CD4-positive, alpha-beta T cell treated with Interleukin-6 at 100 ng/mL for 8 hours (primary cell): ENCODE measurements around the gene FGF19.

Experiments used
- DNase-seq: peaks from one replicate; pipeline ENCODE4 v3.0.0-alpha.2; 2020; ENCODE audit warnings: mixed read lengths, low spot score

The FGF19 gene

GRCh38 chr11:69703768-69704507, at the start of gene FGF19:
FGF19 (minus strand) TSS chr11:69704022; CDS start chr11:69703876, 146 bp downstream.
- no peak for DNase-seq

GRCh38 chr11:69752890-69753289, 49.1 kb upstream of the FGF19 start:
- DNase-seq = no peak

- no peak for DNase-seq
These were observed 47.2 kb upstream of the FGF19 start for GRCh38 chr11:69750875-69751597.

- DNase-seq = no peak
These were observed 46.5 kb upstream of the FGF19 start for GRCh38 chr11:69750108-69750850.

- no peak for DNase-seq
These were observed 44.8 kb upstream of the FGF19 start for GRCh38 chr11:69748637-69749036.

GRCh38 chr11:69746752-69747742, 43.2 kb upstream of the FGF19 start:
- DNase-seq = no peak

- no peak for DNase-seq
These were observed 42.3 kb upstream of the FGF19 start for GRCh38 chr11:69746140-69746539.

- no peak for DNase-seq
These were observed 41.4 kb upstream of the FGF19 start for GRCh38 chr11:69745201-69745600.

GRCh38 chr11:69744435-69744834, 40.6 kb upstream of the FGF19 start:
- DNase-seq = no peak

GRCh38 chr11:69734841-69735240, 31.0 kb upstream of the FGF19 start:
- no peak for DNase-seq

- DNase-seq = no peak
These were observed 30.5 kb upstream of the FGF19 start for GRCh38 chr11:69734367-69734766.

- DNase-seq = no peak
These were observed 29.1 kb upstream of the FGF19 start for GRCh38 chr11:69732910-69733309.

GRCh38 chr11:69731110-69731509, 27.3 kb upstream of the FGF19 start:
- no peak for DNase-seq

GRCh38 chr11:69730500-69730899, 26.7 kb upstream of the FGF19 start:
- no peak for DNase-seq

- DNase-seq = no peak
These were observed 25.4 kb upstream of the FGF19 start for GRCh38 chr11:69729252-69729651.

GRCh38 chr11:69727266-69727665, 23.4 kb upstream of the FGF19 start:
- DNase-seq = no peak

- no peak for DNase-seq
These were observed 22.7 kb upstream of the FGF19 start for GRCh38 chr11:69726481-69726880.

- DNase-seq = no peak
These were observed 22.2 kb upstream of the FGF19 start for GRCh38 chr11:69726019-69726418.

- no peak for DNase-seq
These were observed 17.9 kb upstream of the FGF19 start for GRCh38 chr11:69721745-69722144.

GRCh38 chr11:69721106-69721505, 17.3 kb upstream of the FGF19 start:
- DNase-seq = no peak

- no peak for DNase-seq
These were observed 15.1 kb upstream of the FGF19 start for GRCh38 chr11:69718912-69719311.

GRCh38 chr11:69718147-69718546, 14.3 kb upstream of the FGF19 start:
- no peak for DNase-seq
